GM21526 (cell line): ENCODE results near the gene F13A1.

Experiments
- ATAC-seq: cut with Tn5 transposase; IDR thresholded peaks from one replicate; pipeline ENCODE4 v1.9.1; 2021; ENCODE audit warnings: moderate library complexity; ENCODE audit not compliant: unreplicated experiment, low FRiP score

F13A1 gene

GRCh38 chr6:6199678-6200077 lies 120.8 kb downstream of the F13A1 start:
- ATAC-seq, result no peak

- no peak for ATAC-seq
These were observed 123.7 kb downstream of the F13A1 start for GRCh38 chr6:6196762-6197161.

GRCh38 chr6:6195080-6195479 lies 125.4 kb downstream of the F13A1 start:
- no peak for ATAC-seq

- ATAC-seq, result no peak
These were observed 127.2 kb downstream of the F13A1 start for GRCh38 chr6:6193221-6193745.

GRCh38 chr6:6191909-6192308 lies 128.6 kb downstream of the F13A1 start:
- no peak for ATAC-seq

- ATAC-seq, result no peak
These were observed 129.0 kb downstream of the F13A1 start for GRCh38 chr6:6191476-6191875.

GRCh38 chr6:6180684-6181083 lies 139.8 kb downstream of the F13A1 start:
- ATAC-seq, result no peak

GRCh38 chr6:6179858-6180623 lies 140.4 kb downstream of the F13A1 start:
- ATAC-seq, result no peak

- ATAC-seq, result no peak
These were observed 141.7 kb downstream of the F13A1 start for GRCh38 chr6:6178795-6179194.

- no peak for ATAC-seq
These were observed 142.7 kb downstream of the F13A1 start for GRCh38 chr6:6177754-6178153.

GRCh38 chr6:6176586-6177228 lies 143.8 kb downstream of the F13A1 start:
- no peak for ATAC-seq

GRCh38 chr6:6176127-6176526 lies 144.3 kb downstream of the F13A1 start:
- no peak for ATAC-seq

GRCh38 chr6:6169141-6169540 lies 151.3 kb downstream of the F13A1 start:
- ATAC-seq, result no peak

GRCh38 chr6:6166064-6166463 lies 154.4 kb downstream of the F13A1 start:
- no peak for ATAC-seq

GRCh38 chr6:6164367-6164766 lies 156.1 kb downstream of the F13A1 start:
- ATAC-seq, result no peak

- no peak for ATAC-seq
These were observed 166.1 kb downstream of the F13A1 start for GRCh38 chr6:6154335-6154734.

GRCh38 chr6:6152060-6152459 lies 168.4 kb downstream of the F13A1 start:
- no peak for ATAC-seq

GRCh38 chr6:6148192-6148815 lies 172.2 kb downstream of the F13A1 start:
- no peak for ATAC-seq

- ATAC-seq, result no peak
These were observed 188.9 kb downstream of the F13A1 start for GRCh38 chr6:6131492-6132109.

- no peak for ATAC-seq
These were observed 195.0 kb downstream of the F13A1 start for GRCh38 chr6:6125495-6125894.

GRCh38 chr6:6123803-6124202 lies 196.7 kb downstream of the F13A1 start:
- ATAC-seq, result no peak
